Fibroblast of skin of left biceps (primary cell): ENCODE results near the gene CHST11.
A peak's percentile ranks its signal among the peaks of the same experiment; 100 is the strongest.
"Not testable (repeated sequence)": the region's sequence is repeated elsewhere in the genome, so short reads cannot be mapped to it uniquely, and the experiment has no call there.

Source experiments
- DNase-seq, 2 experiments: peaks; one replicate each; pipeline ENCODE4 v3.0.0-alpha.2; 2013; ENCODE audit warnings: low read depth in 2 of 2

CHST11 gene

GRCh38 chr12:104738776-104739642, 282.3 kb downstream of the CHST11 start:
- DNase-seq = no peak

GRCh38 chr12:104740668-104741067, 283.9 kb downstream of the CHST11 start:
- DNase-seq = no peak

- no peak for DNase-seq
Measured at GRCh38 chr12:104741077-104741476, 284.3 kb downstream of the CHST11 start.

GRCh38 chr12:104741497-104742367, 285.0 kb downstream of the CHST11 start:
- no peak for DNase-seq

- DNase-seq = no peak
Measured at GRCh38 chr12:104742551-104743201, 285.9 kb downstream of the CHST11 start.

GRCh38 chr12:104743202-104743580, 286.4 kb downstream of the CHST11 start:
- no peak for DNase-seq

GRCh38 chr12:104743753-104744548, 287.2 kb downstream of the CHST11 start:
- DNase-seq = not testable (repeated sequence)

- no peak for DNase-seq
Measured at GRCh38 chr12:104746467-104747088, 289.8 kb downstream of the CHST11 start.

GRCh38 chr12:104747330-104747729, 290.6 kb downstream of the CHST11 start:
- no peak for DNase-seq

- no peak for DNase-seq
Measured at GRCh38 chr12:104747955-104748354, 291.2 kb downstream of the CHST11 start.

GRCh38 chr12:104748356-104748755, 291.6 kb downstream of the CHST11 start:
- no peak for DNase-seq

GRCh38 chr12:104748790-104749189, 292.0 kb downstream of the CHST11 start:
- peak in 1 of 2 experiments; percentile 7 for DNase-seq

GRCh38 chr12:104749545-104749944, 292.8 kb downstream of the CHST11 start:
- no peak for DNase-seq

GRCh38 chr12:104750061-104750460, 293.3 kb downstream of the CHST11 start:
- DNase-seq = peak; percentile 25 to 42

GRCh38 chr12:104751120-104751519, 294.4 kb downstream of the CHST11 start:
- DNase-seq = no peak

GRCh38 chr12:104751594-104751993, 294.8 kb downstream of the CHST11 start:
- DNase-seq = no peak

- DNase-seq = no peak
Measured at GRCh38 chr12:104752016-104752415, 295.3 kb downstream of the CHST11 start.

GRCh38 chr12:104752881-104753280, 296.1 kb downstream of the CHST11 start:
- no peak for DNase-seq

- no peak for DNase-seq
Measured at GRCh38 chr12:104756901-104757300, 300.2 kb downstream of the CHST11 start.

GRCh38 chr12:104758771-104759170, 302.0 kb downstream of the CHST11 start:
- DNase-seq = no peak

GRCh38 chr12:104761091-104761490, 304.3 kb downstream of the CHST11 start:
- no peak for DNase-seq
